ENCODE measurements around the gene PHLPP2.
"Not testable (repeated sequence)": the region's sequence is repeated elsewhere in the genome, so short reads cannot be mapped to it uniquely, and the experiment has no call there.

PHLPP2 gene

DNA sequence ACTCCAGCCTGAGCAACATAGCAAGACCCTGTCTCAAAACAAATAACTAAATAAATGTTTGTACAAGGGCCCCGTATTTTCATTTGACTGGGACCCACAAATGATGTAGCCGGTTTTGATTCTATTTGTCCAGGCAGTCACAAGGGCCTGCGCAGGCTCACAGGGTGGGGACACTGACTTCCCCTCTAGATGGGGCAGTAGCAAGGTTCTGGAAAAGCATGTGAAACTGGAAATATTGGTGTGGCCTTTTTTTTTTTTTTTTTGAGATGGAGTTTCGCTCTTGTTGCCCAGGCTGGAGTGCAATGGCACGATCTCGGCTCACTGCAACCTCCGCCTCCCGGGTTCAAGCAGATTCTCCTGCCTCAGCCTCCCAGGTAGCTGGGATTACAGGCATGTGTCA is 109.5 kb downstream of the PHLPP2 start:
- DNase-seq (ENCODE audit: low spot score), result not testable (repeated sequence)

DNA sequence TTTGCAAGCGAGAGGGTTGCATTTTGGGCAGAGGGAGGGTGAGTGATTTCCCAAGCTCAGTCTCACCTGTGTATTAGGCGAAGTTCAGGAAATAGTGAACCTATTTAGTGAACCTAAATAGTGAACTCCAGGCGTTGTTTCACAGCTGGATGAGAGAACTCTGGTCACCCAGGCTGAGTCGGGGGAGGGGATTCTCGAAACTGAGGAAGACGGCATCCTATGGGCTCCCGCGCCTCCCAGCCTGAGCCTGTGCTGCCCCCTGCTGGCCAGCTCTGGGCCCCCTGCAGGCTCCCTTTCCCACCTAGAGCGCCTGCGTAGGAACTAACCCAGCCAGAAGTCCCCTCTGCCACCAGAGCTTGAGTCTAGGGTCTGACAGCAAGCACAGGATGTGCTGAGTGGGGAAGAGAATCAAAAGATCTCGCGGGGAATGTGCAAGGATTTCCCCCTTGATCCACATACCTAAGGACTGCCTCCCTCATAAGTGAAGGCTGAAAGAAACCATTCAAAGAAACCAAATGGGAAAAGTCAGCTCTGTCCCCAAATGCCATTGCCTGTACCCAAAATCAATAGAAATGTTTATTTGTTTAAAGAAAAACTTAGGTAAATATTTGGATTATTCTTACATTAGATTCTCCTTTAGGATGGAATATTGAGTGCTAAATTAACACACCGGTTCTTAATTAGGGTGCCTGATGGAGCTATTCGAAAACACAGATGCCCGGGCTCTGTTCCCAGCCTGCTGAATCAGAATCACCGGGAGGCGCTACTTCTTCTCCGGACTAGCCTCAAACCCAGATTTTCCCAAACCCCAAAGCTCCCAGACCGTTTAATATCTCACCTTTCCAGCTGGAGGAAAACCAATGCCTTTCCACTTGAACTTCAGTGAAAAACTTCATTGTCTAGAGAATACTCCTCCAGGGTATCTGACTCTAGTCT is 113.3 kb downstream of the PHLPP2 start:
- no peak for DNase-seq (ENCODE audit: low spot score)

DNA sequence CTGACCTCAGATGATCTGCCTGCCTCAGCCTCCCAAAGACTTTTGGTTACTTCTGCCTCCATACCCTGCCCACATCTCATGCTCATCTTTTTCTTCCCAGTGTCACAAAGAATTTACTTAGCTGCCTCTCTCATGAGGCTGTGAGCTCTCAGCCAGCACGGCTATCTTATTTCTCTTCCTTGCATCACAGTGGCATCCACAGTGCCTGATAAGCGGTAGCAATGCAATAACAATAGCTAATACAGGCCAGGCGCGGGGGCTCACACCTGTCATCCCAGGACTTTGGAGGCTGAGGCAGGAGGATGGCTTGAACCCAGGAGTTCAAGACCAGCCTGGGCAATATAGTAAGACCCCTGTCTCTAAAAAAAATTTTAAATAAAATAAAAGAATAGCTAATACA is 114.1 kb downstream of the PHLPP2 start:
- DNase-seq (ENCODE audit: low spot score), result no peak

DNA sequence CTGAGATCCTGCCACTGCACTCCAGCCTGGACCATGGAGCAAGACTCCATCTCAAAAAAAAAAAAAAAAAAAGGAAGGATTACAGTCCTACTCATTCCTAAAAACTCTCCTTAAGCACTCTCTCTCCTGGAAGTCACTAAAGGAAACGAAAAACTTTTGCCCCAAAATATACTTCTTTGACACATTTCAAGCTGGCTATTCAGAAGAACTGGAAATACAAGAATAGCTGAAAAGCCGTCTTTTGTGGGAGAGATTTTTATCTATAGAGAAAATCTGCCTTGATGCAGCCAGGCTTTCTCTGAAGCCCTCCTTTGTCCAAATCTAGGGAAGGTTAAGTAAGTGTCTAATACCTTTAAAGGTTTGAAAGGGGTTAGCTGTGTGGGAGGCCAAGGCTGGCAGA is 115.4 kb downstream of the PHLPP2 start:
- DNase-seq (ENCODE audit: low spot score), result no peak

DNA sequence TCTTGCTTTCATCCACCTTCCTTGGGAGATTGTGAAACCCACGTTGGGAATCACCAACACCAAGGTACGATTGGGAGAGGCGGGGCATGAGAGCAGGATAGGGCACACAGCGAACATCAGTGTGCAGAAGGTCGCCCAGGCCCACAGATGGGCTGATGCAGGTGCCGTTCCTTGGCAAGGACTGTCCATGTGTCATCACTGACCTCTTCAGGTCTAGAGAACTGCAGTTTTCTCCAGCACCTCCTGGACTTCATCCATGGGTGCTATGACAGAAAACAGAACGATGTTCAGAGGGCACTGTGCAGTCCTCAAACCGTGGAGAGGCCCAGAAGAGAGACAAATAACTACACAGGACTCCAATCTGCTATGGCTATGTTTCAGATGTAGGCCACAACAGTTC is 123.7 kb downstream of the PHLPP2 start:
- DNase-seq (ENCODE audit: low spot score), result no peak

DNA sequence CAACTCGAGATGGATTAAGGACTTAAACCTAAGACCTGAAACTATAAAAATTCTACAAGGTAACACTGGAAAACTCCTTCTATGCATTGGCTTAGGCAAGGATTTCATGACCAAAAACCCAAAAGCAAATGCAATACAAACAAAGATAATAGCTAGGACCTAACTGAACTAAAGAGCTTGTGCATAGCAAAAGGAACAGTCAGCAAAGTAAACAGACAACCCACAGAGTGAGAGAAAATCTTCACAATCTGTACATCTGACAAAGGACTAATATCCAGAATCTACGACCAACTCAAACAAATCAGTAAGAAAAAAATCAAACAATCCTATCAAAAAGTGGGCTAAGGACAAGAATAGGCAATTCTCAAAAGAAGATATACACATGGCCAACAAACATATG is 126.1 kb downstream of the PHLPP2 start:
- not testable (repeated sequence) for DNase-seq (ENCODE audit: low spot score)

DNA sequence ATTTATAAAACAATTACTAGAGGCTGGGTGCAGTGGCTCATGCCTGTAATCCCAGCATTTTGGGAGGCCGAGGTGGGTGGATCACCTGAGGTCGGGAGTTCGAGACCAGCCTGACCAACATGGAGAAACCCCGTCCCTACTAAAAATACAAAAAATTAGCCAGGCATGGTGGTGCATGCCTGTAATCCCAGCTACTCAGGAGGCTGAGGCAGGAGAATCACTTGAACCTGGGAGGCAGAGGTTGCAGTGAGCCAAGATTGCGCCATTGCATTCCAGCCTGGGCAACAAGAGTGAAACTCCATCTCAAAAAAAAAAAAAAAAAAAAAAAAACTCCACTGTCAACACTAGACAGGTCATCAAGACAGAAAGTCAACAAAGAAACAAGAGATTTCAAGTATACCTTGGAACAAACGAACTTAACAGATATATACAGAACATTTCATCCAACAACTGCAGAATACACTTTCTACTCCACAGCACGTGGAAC is 129.1 kb downstream of the PHLPP2 start:
- not testable (repeated sequence) for DNase-seq (ENCODE audit: low spot score)
